GM12878 (cell line): ENCODE results near the gene CUTA. TPM values are rescaled to one million over a fixed set of nuclear protein-coding genes. Genes with fewer than 3 reads are reported as not detected.

Source experiments
- ATAC-seq: fragments of 200-7000 bp; cut with Tn5 transposase; 3 replicates; pipeline ENCODE4 v1.9.1; 2020; ENCODE audit warnings: mild to moderate bottlenecking, moderate library complexity
- BruUV-seq: library from RNA; stranded (reverse); fragments of 400-500 nt; replicated peaks from 2 replicates; lab custom pipeline; 2021; lab: Mats Ljungman, UMichigan
- CTCF ChIA-PET: fragments of 300-600 bp; sonication (Branson Sonifier 250); formaldehyde crosslinking; extraction: SDS; loops from one replicate; lab custom pipeline; 2021; ENCODE audit warnings: inconsistent platforms; lab: Yijun Ruan, JAX
- POLR2A ChIA-PET: fragments of 350-600 bp; formaldehyde crosslinking; extraction: SDS; loops from one replicate; lab custom pipeline; 2021; ENCODE audit warnings: inconsistent platforms; lab: Charles Lee
- RAD21 ChIA-PET: fragments of 300-600 bp; sonication (Branson Sonifier 250); formaldehyde crosslinking; loops from one replicate; lab custom pipeline; 2023; ENCODE audit warnings: antibody characterized with exemption; ENCODE audit not compliant: unreplicated experiment; lab: Charles Lee
- SMC1A ChIA-PET: fragments of 300-600 bp; sonication (Branson Sonifier 250); formaldehyde crosslinking; loops from one replicate; lab custom pipeline; 2023; ENCODE audit not compliant: unreplicated experiment, uncharacterized antibody; lab: Charles Lee
- DNase-seq: peaks from one replicate; pipeline ENCODE4 v3.0.0-alpha.2; 2011; ENCODE audit warnings: low read depth, low spot score
- FAIRE-seq: peaks from 3 replicates; lab custom pipeline; 2011; peaks lifted over from hg19 to GRCh38; lab: Jason Lieb, UNC
- H2AFZ ChIP-seq: 2 replicates; pipeline ENCODE4 v1.6.0; 2011; ENCODE audit warnings: low read depth, low read length, control low read depth; ENCODE audit not compliant: control insufficient read depth
- H3K27ac ChIP-seq: 2 replicates; pipeline ENCODE4 v1.5.1; 2011; ENCODE audit warnings: control low read depth; ENCODE audit not compliant: control insufficient read depth, insufficient read depth
- H3K27me3 ChIP-seq, 2 experiments: replicated peaks in 1 of 2; 2 replicates each; pipeline versions ENCODE4 v1.6.0 to v1.6.1; 2011; ENCODE audit warnings: low read length in 1 of 2; ENCODE audit not compliant: control insufficient read depth in 2 of 2, insufficient read depth in 2 of 2
- H3K36me3 ChIP-seq, 2 experiments: 2 replicates each; pipeline ENCODE4 v1.5.1; 2011; ENCODE audit warnings: low read length in 1 of 2; ENCODE audit not compliant: control insufficient read depth in 2 of 2, insufficient read depth in 2 of 2
- H3K4me1 ChIP-seq: 2 replicates; pipeline ENCODE4 v1.6.1; 2011; ENCODE audit warnings: mild to moderate bottlenecking, low read length, moderate library complexity, mixed read lengths; ENCODE audit not compliant: control insufficient read depth, insufficient read depth
- H3K4me2 ChIP-seq: 2 replicates; pipeline ENCODE4 v1.6.0; 2011; ENCODE audit warnings: control low read depth; ENCODE audit not compliant: control insufficient read depth, insufficient read depth
- H3K4me3 ChIP-seq: fragments of 200-600 bp; sonication (generic); 2 replicates; pipeline ENCODE4 v1.5.1; 2016
- H3K79me2 ChIP-seq: 2 replicates; pipeline ENCODE4 v1.6.0; 2011; ENCODE audit warnings: low read length; ENCODE audit not compliant: control insufficient read depth, insufficient read depth
- H3K9ac ChIP-seq: 2 replicates; pipeline ENCODE4 v1.8.0; 2011; ENCODE audit warnings: low read length, control low read depth, mixed read lengths; ENCODE audit not compliant: control insufficient read depth, insufficient read depth
- H3K9me3 ChIP-seq: replicated peaks from 3 replicates; pipeline ENCODE4 v1.5.1; 2011; ENCODE audit warnings: mild to moderate bottlenecking, low read length; ENCODE audit not compliant: control insufficient read depth, insufficient read depth
- H4K20me1 ChIP-seq: 2 replicates; pipeline ENCODE4 v1.6.0; 2011; ENCODE audit not compliant: control insufficient read depth, insufficient read depth
- BACH1 ChIP-seq: fragments of 450-650 bp; IDR thresholded peaks from 2 replicates; pipeline ENCODE4 v1.6.1; 2017; ENCODE audit warnings: mild to moderate bottlenecking, borderline replicate concordance
- CHD1 ChIP-seq: IDR thresholded peaks from 2 replicates; pipeline ENCODE4 v1.6.1; 2012; ENCODE audit warnings: low read depth, low read length, improper control_type of control experiment
- DPF2 ChIP-seq: fragments of 450-650 bp; IDR thresholded peaks from 2 replicates; pipeline ENCODE4 v1.6.1; 2017; ENCODE audit warnings: mild to moderate bottlenecking
- FOXM1 ChIP-seq: IDR thresholded peaks from 2 replicates; pipeline ENCODE4 v1.6.1; 2012; ENCODE audit warnings: low read depth, mild to moderate bottlenecking, inconsistent platforms, low read length, moderate library complexity
- IRF4 ChIP-seq: IDR thresholded peaks from 2 replicates; pipeline ENCODE4 v1.6.1; 2011; ENCODE audit warnings: low read depth, low read length
- JUND ChIP-seq: IDR thresholded peaks from 2 replicates; pipeline ENCODE4 v1.6.1; 2012; ENCODE audit warnings: low read depth, mild to moderate bottlenecking, low read length, improper control_type of control experiment, moderate library complexity
- NR2C1 ChIP-seq: fragments of 450-650 bp; IDR thresholded peaks from 2 replicates; pipeline ENCODE4 v1.6.1; 2017; ENCODE audit warnings: antibody characterized with exemption, mild to moderate bottlenecking, moderate library complexity
- PAX5 ChIP-seq: IDR thresholded peaks from 2 replicates; pipeline ENCODE4 v1.6.1; 2011; ENCODE audit warnings: low read depth, low read length, borderline replicate concordance
- POLR2AphosphoS2 ChIP-seq: IDR thresholded peaks from 2 replicates; pipeline ENCODE4 v1.6.1; 2011; ENCODE audit warnings: low read depth, mild to moderate bottlenecking, low read length, improper control_type of control experiment, moderate library complexity
- SPI1 ChIP-seq: IDR thresholded peaks from 2 replicates; pipeline ENCODE4 v1.6.1; 2011; ENCODE audit warnings: low read depth, mild to moderate bottlenecking, low read length, moderate library complexity, borderline replicate concordance; ENCODE audit not compliant: insufficient read depth
- TCF3 ChIP-seq: IDR thresholded peaks from 2 replicates; pipeline ENCODE4 v1.6.1; 2012; ENCODE audit warnings: low read depth, mild to moderate bottlenecking, low read length, borderline replicate concordance; ENCODE audit not compliant: insufficient read depth
- ZNF217 ChIP-seq: fragments of 450-650 bp; IDR thresholded peaks from 2 replicates; pipeline ENCODE4 v1.6.1; 2017; ENCODE audit warnings: antibody characterized with exemption, mild to moderate bottlenecking
- WGBS: methylation state at CpG from one replicate; pipeline ENCODE4 v1.1.6; 2016; ENCODE audit warnings: low lambda C conversion rate; ENCODE audit not compliant: insufficient replicate concordance, insufficient coverage; ENCODE audit errors: missing lambda C conversion rate; 5-methylcytosine and 5-hydroxymethylcytosine counted together
- in situ Hi-C: fragments of 300-500 bp; cut with MboI; formaldehyde crosslinking; loops from 9 replicates; pipeline ENCODE4 v1.14.3; 2018; ENCODE audit warnings: mixed read lengths
- intact Hi-C: fragments of 100-400 bp; cut with micrococcal nuclease; formaldehyde crosslinking; loops from one replicate; pipeline ENCODE4 v1.14.2; 2022; ENCODE audit not compliant: unreplicated experiment
- polyA plus RNA-seq, 11 experiments: library from polyadenylated mRNA; depleted of rRNA in 4 of 11; unstranded in 6 of 11; stranded (reverse) in 5 of 11; fragments of >200 nt; fragmentation: Nextera tagmentation in 4 of 11; fragmentation: Illumina TruSeq in 1 of 11; extraction: Ambion mirVana in 4 of 11; extraction: Trizol in 1 of 11; gene quantifications; 1 replicate in 1 of 11; 2 replicates in 10 of 11; pipeline versions ENCODE4 v1.2.1 to v1.2.3, GENCODE V29; 2011 to 2016; ENCODE audit warnings: inconsistent platforms in 2 of 11, missing spikeins in 2 of 11, low read depth in 1 of 11
- total RNA-seq, 4 experiments: library from RNA; depleted of rRNA in 3 of 4; stranded (reverse); fragments of >200 nt in 3 of 4; fragmentation: Illumina TruSeq in 1 of 4; extraction: Trizol in 1 of 4; gene quantifications; 2 replicates each; pipeline versions ENCODE4 v1.2.1 to v1.2.3, GENCODE V29; 2013 to 2021
- TF ChIP-seq, protein P1 (sequence below): IDR thresholded peaks from 2 replicates; pipeline ENCODE4 v1.6.1; 2012; ENCODE audit warnings: improper control_type of control experiment, low read depth, low read length; ENCODE audit not compliant: insufficient replicate concordance

CUTA gene
- total and polyA plus RNA-seq, 10 of the 15 experiments (the other 5 are each of a cell fraction or from before 2014, with no cell fraction given), result 102 to 293 (median 189) TPM

DNA sequence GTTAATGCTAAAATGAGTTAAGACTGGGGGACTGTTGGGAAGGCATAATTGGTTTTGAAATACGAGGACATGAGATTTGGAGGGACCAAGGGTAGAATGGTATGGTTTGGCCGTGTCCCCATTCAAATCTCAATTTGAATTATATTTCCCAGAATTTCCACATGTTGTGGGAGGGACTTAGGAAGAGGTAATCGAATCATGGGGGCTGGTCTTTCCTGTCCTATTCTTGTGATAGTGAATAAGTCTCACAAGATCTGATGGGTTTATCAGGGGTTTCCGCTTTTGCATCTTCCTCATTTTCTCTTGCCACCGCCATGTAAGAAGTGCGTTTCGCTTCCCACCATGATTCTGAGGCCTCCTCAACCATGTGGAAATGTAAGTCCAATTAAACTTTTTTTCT, 49.2 kb upstream of the CUTA start:
- no peak for FAIRE-seq

DNA sequence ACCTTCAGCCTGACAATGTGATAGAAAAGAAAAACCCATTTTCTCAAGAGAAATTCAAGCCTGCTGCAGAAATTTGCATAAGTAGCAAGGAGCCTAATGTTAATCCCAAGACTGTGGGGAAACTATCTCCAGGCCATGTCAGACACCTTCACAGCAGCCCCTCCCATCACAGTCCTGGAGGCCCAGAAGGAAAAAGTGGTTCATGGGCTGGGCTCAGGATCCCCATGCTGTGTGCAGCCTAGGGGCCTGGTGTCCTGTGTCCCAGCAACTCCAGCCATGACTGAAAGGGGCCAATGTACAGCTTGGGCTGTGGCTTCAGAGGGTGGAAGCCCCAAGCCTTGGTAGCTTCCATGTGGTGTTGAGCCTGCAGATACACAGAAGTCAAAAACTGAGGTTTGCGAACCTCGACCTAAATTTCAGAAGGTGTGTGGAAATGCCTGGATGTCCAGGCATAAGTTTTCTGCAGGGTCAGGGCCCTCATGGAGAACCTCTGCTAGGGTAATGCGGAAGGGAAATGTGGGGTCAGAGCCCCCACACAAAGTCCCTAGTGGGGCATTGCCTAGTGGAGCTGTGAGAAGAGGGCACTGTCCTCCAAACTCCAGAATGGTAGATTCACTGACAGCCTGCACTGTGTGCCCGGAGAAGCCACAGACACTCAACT, 48.3 kb upstream of the CUTA start:
- Histone ChIP-seq H3K36me3 (no peaks in the 10 kb centered on the region), H3K27me3 (no peaks in the 10 kb centered on the region), H3K79me2 (no peaks in the 10 kb centered on the region), H3K4me2 (no peak overlapping the region), H4K20me1 (no peaks in the 10 kb centered on the region), H2AFZ (no peak overlapping the region), H3K9me3 (no peaks in the 10 kb centered on the region), H3K9ac (no peak overlapping the region), H3K27ac (no peak overlapping the region), H3K4me1 (no peaks in the 10 kb centered on the region), H3K4me3 (no peak overlapping the region)
- intact Hi-C loops (no loop called here), in situ Hi-C loops (no loop called here)
- RAD21 ChIA-PET, result no interaction called here
- CTCF ChIA-PET, result no interaction called here
- DNase-seq (no peak), ATAC-seq (no peak), FAIRE-seq (no peak)
- SMC1A ChIA-PET, result no interaction called here
- BruUV-seq, result no TSS peak
- POLR2A ChIA-PET, result no interaction called here
- WGBS, result 48% methylated on average over 4 of the region's 4 CpGs
- TF ChIP-seq, protein P1, sequence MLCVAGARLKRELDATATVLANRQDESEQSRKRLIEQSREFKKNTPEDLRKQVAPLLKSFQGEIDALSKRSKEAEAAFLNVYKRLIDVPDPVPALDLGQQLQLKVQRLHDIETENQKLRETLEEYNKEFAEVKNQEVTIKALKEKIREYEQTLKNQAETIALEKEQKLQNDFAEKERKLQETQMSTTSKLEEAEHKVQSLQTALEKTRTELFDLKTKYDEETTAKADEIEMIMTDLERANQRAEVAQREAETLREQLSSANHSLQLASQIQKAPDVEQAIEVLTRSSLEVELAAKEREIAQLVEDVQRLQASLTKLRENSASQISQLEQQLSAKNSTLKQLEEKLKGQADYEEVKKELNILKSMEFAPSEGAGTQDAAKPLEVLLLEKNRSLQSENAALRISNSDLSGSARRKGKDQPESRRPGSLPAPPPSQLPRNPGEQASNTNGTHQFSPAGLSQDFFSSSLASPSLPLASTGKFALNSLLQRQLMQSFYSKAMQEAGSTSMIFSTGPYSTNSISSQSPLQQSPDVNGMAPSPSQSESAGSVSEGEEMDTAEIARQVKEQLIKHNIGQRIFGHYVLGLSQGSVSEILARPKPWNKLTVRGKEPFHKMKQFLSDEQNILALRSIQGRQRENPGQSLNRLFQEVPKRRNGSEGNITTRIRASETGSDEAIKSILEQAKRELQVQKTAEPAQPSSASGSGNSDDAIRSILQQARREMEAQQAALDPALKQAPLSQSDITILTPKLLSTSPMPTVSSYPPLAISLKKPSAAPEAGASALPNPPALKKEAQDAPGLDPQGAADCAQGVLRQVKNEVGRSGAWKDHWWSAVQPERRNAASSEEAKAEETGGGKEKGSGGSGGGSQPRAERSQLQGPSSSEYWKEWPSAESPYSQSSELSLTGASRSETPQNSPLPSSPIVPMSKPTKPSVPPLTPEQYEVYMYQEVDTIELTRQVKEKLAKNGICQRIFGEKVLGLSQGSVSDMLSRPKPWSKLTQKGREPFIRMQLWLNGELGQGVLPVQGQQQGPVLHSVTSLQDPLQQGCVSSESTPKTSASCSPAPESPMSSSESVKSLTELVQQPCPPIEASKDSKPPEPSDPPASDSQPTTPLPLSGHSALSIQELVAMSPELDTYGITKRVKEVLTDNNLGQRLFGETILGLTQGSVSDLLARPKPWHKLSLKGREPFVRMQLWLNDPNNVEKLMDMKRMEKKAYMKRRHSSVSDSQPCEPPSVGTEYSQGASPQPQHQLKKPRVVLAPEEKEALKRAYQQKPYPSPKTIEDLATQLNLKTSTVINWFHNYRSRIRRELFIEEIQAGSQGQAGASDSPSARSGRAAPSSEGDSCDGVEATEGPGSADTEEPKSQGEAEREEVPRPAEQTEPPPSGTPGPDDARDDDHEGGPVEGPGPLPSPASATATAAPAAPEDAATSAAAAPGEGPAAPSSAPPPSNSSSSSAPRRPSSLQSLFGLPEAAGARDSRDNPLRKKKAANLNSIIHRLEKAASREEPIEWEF, result no peak
- TF ChIP-seq DPF2 (no peak), CHD1 (no peak), JUND (no peak), TCF3 (no peak), SPI1 (no peak), PAX5 (no peak), ZNF217 (no peak), BACH1 (no peak)

More for the DNA sequence above, 49.2 kb upstream of the CUTA start:
- Histone ChIP-seq H2AFZ (no peak overlapping the region), H3K4me2 (no peak overlapping the region), H3K27me3 (no peaks in the 10 kb centered on the region), H3K79me2 (no peaks in the 10 kb centered on the region), H3K9me3 (no peaks in the 10 kb centered on the region), H3K27ac (no peak overlapping the region), H3K4me3 (no peak overlapping the region), H3K36me3 (no peaks in the 10 kb centered on the region), H3K4me1 (no peaks in the 10 kb centered on the region), H3K9ac (no peak overlapping the region), H4K20me1 (no peaks in the 10 kb centered on the region)
- no TSS peak for BruUV-seq
- ChIA-PET POLR2A (interaction anchor here (0.6 kb wide), 1 partner anchor 74 kb away, joined by 3 read pairs; no protein-coding TSS in a partner anchor), SMC1A (no interaction called here), RAD21 (no interaction called here), CTCF (interaction anchor here (0.8 kb wide), 1 partner anchor 17 kb away, joined by 3 read pairs; no protein-coding TSS in a partner anchor)
- no peak for DNase-seq
- in situ Hi-C loops, result no loop called here
- TF ChIP-seq IRF4 (no peak), FOXM1 (no peak), NR2C1 (no peak), POLR2AphosphoS2 (no peak)
- ATAC-seq, result no peak
- 48% methylated on average over 7 of the region's 7 CpGs for WGBS
- intact Hi-C loops, result no loop called here
